Mucosa of descending colon (tissue), 3 donors: Measurements from ENCODE around the gene ZNF813. TPM values are rescaled to one million over a fixed set of nuclear protein-coding genes. Genes with fewer than 3 reads are reported as not detected.
"Not testable (repeated sequence)": the region's sequence is repeated elsewhere in the genome, so short reads cannot be mapped to it uniquely, and the experiment has no call there.

Source experiments
- ATAC-seq: fragments of 200-7000 bp; cut with Tn5 transposase; one replicate; pipeline ENCODE4 v1.9.1; 2020; ENCODE audit warnings: mild to moderate bottlenecking, moderate library complexity
- DNase-seq, 3 donors: peaks; one replicate each; pipeline ENCODE4 v3.0.0-alpha.2; 2020
- H3K36me3 ChIP-seq: fragments of 200-600 bp; one replicate; pipeline ENCODE4 v1.8.0; 2021; ENCODE audit warnings: low read depth, mild to moderate bottlenecking
- H3K4me1 ChIP-seq: fragments of 200-600 bp; one replicate; pipeline ENCODE4 v1.8.0; 2021; ENCODE audit warnings: low read depth, mild to moderate bottlenecking
- H3K4me3 ChIP-seq: fragments of 200-600 bp; one replicate; pipeline ENCODE4 v1.8.0; 2021; ENCODE audit warnings: mild to moderate bottlenecking
- H3K9me3 ChIP-seq: fragments of 200-600 bp; one replicate; pipeline ENCODE4 v1.8.0; 2021; ENCODE audit warnings: mild to moderate bottlenecking
- CTCF ChIP-seq: fragments of 200-600 bp; IDR thresholded peaks from one replicate; pipeline ENCODE4 v1.8.0; 2022; ENCODE audit warnings: antibody characterized with exemption, mild to moderate bottlenecking
- intact Hi-C, 2 donors: fragments of 100-400 bp; cut with DNase I in 1 of 2; cut with micrococcal nuclease in 1 of 2; formaldehyde crosslinking; loops; one replicate each; pipeline versions ENCODE4 v1.11.0 to v1.11.1; 2022; cut with DNase I, micrococcal nuclease
- total RNA-seq, 3 donors: library from RNA; stranded (reverse); fragmentation: NEBNext Ultra II Directional in 2 of 3; extraction: Animal tissue kit (Norgen Biotek cat#: 25700) in 2 of 3; gene quantifications; one replicate each; pipeline versions ENCODE4 v1.2.1 to v1.2.4, GENCODE V29; 2021 to 2023
- donor health status: DM: no; HTN: no; CAD: no; lungs with moderate emphysema.
- donor health status: DM: no; HTN: no; CAD: no.
- donor health status: DM: no; HTN: yes; CAD: no.

The ZNF813 gene
- total RNA-seq, 3 donors from 2014 or later = 3.7 to 4.5 (median 4.1) TPM

- no peak for DNase-seq
- no peaks in the 10 kb centered on the region for H3K4me1 ChIP-seq
- no peak overlapping the region for H3K4me3 ChIP-seq
- no peak for ATAC-seq
- TF ChIP-seq CTCF = no peak
- intact Hi-C loops = no loop called here
- no peaks in the 10 kb centered on the region for H3K36me3 ChIP-seq
- H3K9me3 ChIP-seq = peaks cover 92% of the 10 kb centered on the region
Measured at GRCh38 chr19:53485046-53486004, 17.8 kb downstream of the ZNF813 start.

GRCh38 chr19:53492153-53492552, 24.6 kb downstream of the ZNF813 start:
- DNase-seq = no peak
- ATAC-seq = no peak
- Histone ChIP-seq H3K36me3 (no peaks in the 10 kb centered on the region), H3K4me1 (no peaks in the 10 kb centered on the region), H3K4me3 (no peak overlapping the region), H3K9me3 (peaks cover 95% of the 10 kb centered on the region)
- TF ChIP-seq CTCF = no peak
- intact Hi-C loops = no loop called here

- H3K36me3 ChIP-seq, DNase-seq, intact Hi-C loops, H3K4me3 ChIP-seq, ATAC-seq, H3K4me1 ChIP-seq: not testable (repeated sequence)
- H3K9me3 ChIP-seq = peaks cover 43% of the 10 kb centered on the region
Measured at GRCh38 chr19:53497311-53498023, 29.9 kb downstream of the ZNF813 start.

- H3K9me3 ChIP-seq = peaks cover 37% of the 10 kb centered on the region
- H3K4me1 ChIP-seq, ATAC-seq, DNase-seq, H3K36me3 ChIP-seq, intact Hi-C loops, H3K4me3 ChIP-seq: not testable (repeated sequence)
Measured at GRCh38 chr19:53498024-53498395, 30.5 kb downstream of the ZNF813 start.

GRCh38 chr19:53503151-53503550, 35.6 kb downstream of the ZNF813 start:
- DNase-seq, H3K4me3 ChIP-seq, intact Hi-C loops, H3K4me1 ChIP-seq, ATAC-seq, H3K9me3 ChIP-seq, H3K36me3 ChIP-seq: not testable (repeated sequence)

GRCh38 chr19:53503671-53504364, 36.3 kb downstream of the ZNF813 start:
- H3K36me3 ChIP-seq, H3K4me3 ChIP-seq, DNase-seq, intact Hi-C loops, H3K9me3 ChIP-seq, H3K4me1 ChIP-seq, ATAC-seq: not testable (repeated sequence)

- peak; percentile 35 for ATAC-seq
- H3K36me3 ChIP-seq, H3K4me3 ChIP-seq, H3K4me1 ChIP-seq, DNase-seq, intact Hi-C loops, H3K9me3 ChIP-seq: not testable (repeated sequence)
Measured at GRCh38 chr19:53504365-53504703, 36.8 kb downstream of the ZNF813 start.

- no peaks in the 10 kb centered on the region for H3K4me1 ChIP-seq
- H3K36me3 ChIP-seq = no peaks in the 10 kb centered on the region
- no peaks in the 10 kb centered on the region for H3K9me3 ChIP-seq
- intact Hi-C loops = no loop called here
- DNase-seq = no peak
- TF ChIP-seq CTCF = no peak
- H3K4me3 ChIP-seq = no peak overlapping the region
- ATAC-seq = no peak
Measured at GRCh38 chr19:53504885-53505284, 37.4 kb downstream of the ZNF813 start.
